Stimulated activated CD8-positive, alpha-beta memory T cell treated with anti-CD3 and anti-CD28 coated beads, Interleukin-12 subunit alpha, Interleukin-12 subunit beta, amount 100 ng/mL, for 1 hour (primary cell): Measurements from ENCODE around the gene BPTF.
A peak's percentile ranks its signal among the peaks of the same experiment; 100 is the strongest.
"Not testable (repeated sequence)": the region's sequence is repeated elsewhere in the genome, so short reads cannot be mapped to it uniquely, and the experiment has no call there.

ENCODE experiments used
- DNase-seq: peaks from one replicate; pipeline ENCODE4 v3.0.0-alpha.2; 2020; ENCODE audit warnings: low read depth

BPTF gene

DNA sequence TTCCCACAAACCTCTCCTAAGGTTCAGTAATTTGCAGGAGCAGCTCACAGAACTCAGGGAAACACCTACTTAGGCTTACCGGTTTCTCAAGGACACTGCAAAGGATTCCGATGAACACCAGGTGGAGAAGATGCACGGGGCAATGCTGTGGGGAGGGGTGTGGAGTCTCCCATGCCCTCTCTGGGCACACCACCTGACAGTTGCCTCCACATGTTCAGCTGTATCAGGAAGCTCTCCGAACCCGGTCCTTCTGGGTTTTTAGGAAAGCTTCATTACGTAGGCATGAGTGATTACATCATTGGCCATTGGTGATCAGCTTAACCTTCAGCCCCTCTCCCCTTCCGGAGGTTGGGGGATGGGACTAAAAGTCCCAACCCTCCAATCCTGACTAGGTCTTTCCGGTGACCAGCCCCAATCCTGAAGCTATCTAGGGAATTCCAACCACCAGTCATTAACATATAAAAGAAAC lies 149.3 kb downstream of the BPTF start:
- DNase-seq, result no peak

DNA sequence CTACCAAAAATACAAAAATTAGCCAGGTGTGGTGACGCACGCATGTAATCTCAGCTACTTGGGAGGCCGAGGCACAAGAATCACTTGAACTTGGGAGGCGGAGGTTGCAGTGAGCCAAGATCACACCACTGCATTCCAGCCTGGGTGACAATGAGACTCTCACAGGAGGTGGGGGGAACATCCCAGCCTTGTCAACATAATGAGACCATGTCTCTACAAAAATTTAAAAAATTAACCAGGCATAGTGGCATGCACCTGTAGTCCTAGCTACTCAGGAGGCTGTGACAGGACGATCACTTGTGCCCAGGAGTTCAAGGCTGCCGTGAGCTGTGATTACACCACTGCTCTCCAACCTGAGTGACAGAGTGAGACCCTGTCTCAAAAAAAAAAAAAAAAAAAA lies 151.0 kb downstream of the BPTF start:
- DNase-seq, result not testable (repeated sequence)

DNA sequence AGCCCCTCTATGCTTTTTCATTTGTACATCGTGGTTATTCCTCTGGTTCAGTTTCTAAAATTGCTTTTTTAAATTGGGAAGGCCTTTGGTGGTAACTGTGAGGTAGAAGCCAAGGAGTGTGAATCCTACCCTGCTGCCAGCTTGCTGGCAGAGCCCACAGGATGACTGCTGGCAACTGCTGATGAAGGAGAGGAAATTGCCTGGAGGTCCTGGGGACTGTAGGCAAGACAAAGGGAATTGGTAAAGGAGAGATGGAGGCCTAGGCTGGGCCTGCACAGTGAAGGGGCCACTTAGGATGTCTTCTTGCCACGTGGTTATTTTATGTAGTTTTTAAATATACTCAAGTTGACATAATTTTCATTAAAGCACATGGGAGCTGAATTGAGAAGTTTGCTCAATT lies 155.2 kb downstream of the BPTF start:
- no peak for DNase-seq

DNA sequence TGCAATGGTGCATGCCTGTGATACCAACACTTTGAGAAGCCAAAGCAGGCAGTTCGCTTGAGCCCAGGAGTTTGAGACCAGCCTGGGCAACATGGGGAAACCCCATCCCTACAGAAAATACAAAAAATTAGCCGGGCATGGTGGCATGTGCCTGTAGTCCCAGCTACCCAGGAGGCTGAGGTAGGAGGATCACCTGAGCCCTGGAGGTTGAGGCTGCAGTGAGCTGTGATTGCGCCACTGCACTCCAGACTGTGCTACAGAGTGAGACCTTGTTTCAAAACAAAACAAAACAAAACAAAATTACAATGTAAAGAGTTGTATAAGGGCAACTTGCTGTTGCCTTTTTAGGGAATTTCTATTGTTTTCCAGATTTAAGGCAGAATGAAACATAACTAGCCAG lies 155.6 kb downstream of the BPTF start:
- not testable (repeated sequence) for DNase-seq

DNA sequence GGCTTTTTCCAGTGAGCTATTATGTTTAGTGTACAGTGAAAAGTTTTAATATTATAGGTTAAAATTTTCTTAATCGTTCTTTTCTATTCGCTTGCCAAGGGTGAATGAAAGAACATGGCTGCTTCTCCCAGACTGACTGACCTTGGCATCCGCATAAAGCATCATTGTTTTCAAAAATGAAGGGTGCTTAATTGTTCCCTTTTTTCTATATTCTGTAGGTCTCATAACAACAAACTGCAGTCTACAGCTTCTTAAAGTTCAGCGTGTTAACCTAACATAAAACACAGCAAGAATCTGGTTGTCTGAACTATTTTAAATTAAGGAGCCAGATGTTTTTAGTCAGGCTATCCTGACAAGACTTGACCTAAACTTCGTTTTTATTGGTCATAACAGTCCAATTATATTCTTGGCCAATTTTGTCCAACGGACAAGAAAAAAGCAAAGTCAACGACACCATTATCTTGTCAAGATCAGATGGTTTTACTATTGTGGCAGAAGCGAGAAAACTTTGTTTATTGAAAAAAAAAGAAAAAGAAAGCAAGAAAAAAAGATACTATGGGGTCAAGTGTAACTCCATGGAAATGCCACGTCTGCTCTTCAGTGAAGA lies 156.8 kb downstream of the BPTF start:
- no peak for DNase-seq

DNA sequence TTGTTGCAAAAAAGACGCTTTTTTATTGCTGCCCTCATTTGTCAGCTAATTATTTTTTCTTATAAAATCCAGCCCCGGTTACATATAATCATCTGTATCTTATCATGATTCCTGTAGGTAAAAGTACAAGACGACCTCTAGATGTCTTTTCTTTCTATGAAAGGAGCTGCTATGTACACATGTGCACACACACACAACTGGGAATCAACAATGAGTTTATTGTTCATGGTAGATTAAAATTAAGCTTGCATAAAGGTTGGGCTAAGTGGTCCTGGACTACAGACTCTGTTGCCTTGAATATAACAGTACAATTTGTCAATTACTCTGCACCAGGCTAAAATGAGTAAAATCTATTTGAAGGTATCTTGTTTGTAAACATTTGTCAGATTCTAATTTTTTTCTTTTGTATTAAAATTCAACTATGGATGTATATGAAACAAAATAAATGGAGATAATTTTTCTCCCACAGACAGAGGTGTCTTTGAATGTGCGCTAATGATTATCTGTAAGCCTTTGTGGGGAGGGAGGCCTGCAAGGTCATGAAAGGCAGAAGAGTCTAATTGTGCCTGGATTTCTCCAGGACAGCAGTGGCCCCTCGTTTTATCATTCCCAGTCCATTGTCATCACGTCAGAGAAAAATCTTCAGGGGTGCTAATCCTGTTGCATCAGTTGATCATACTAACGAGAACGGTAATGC lies 157.5 kb downstream of the BPTF start:
- no peak for DNase-seq

DNA sequence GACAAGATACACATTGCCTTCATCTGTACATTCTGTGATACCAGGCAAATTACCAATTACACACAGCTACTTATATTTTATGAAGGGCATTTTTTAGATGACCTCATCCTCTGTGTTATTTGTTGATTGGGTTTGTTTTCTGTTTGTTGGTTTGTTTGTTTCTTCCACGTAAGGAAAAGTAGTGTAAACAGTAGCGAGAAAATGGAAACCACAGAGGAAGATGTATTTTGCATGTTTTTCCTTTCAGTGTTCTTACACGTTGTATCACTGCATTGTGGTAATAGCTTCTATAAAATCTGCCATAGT lies 158.0 kb downstream of the BPTF start:
- DNase-seq, result no peak

DNA sequence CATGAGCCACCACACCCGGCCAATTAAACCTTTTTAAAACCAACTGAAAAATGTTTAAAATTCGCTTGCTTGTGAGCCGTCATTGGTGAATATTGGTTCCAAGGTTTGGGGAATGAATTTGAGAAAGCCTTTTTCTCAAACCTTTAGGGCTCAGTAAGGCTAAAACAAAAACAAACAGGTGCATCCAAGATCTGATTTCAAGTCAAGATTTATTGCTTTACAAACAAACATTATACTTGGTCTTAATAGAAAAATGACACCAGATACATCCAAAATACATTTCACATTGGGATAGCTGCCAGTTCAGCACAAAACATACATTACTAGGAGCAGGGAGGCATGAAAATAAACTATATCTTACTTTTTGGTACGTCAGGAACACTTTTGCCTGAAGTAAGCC lies 165.6 kb downstream of the BPTF start:
- DNase-seq, result no peak

DNA sequence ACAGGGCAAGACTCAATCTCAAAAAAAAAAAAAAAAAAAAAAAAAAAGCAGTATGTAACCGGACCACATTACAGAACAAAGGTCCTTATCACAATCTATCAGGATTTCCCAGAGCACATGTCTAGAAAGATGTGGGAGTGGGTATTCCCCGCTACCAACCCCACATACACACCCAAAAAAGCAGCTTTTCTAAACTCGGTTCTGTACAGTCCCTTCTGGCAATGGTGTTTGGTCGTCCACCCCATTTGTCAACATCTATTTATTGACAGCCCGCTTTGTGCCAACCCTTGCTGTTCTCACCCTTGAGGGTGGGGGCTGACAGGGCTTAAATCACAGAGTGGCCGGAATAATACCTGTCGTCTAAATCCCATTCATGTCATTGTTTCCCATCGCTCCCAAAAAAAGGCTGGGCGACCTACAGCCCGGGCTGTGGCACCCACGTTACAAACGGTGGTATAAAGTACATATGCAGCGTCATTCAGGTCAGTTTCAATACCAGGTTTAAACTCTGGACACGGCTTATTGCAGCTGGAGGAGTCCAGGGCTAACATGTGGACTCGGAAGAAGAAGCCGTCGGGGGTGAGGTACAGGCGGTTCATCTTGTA lies 167.3 kb downstream of the BPTF start:
- no peak for DNase-seq

DNA sequence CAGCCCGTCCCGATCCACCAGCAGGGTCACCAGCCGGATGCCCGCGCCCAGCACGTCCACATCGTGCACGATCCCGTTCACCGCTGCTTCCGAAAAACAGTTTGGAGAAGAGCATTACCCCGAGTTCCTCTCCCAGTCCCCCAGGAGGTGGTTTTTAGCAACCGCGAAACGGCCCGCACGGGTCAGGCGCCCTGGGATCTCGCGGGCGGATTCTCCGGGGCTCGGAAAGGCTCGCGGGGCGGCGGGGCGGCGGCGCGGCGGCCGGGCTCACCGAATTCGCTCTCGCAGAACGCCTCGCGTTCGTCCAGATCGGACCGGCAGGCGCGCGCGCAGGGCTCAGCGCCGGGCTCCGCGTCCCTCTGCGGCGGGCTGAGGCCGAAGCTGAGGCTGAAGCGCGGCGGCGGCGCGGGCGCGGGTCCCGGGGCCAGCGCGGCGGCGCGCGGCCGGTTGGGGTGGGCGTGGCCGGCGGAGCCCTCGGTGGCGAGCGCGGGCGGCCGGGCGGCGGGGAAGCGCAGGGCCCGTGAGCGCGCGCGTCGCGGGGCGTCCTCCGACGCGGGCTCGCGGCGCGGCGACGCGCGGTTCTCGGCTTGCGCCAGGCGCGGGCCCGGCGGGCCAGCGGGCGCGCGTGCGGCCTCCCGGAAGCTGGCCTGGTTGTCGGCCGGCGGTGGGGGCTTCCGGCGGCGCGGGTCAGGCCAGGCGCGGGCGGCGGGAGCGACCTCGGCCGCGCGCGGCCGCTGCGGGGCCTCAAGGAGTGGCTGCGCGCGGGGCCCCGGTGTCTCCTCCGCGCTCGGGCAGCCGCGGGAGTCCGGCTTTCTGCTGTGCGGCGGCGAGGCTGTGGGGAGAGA lies 168.1 kb downstream of the BPTF start:
- DNase-seq, result peak; percentile 41

DNA sequence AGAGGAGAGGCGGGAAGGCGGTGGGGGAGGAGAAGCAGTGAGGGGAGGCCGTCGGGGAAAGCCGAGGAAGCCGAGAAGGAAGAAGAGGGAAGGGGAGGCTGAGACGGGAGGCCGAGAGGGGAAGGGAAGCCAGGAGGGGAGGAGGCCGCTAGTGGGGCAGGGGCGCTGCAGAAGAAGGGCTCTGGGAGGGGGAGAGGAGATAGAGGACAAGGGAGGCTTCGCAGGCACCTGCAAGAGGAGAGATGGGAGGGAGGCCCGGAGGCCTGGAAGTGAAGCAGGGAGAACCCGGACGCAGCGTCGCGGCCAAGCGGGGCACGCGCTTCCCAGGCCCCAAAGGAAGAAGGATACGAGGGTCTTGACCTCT lies 168.7 kb downstream of the BPTF start:
- no peak for DNase-seq

DNA sequence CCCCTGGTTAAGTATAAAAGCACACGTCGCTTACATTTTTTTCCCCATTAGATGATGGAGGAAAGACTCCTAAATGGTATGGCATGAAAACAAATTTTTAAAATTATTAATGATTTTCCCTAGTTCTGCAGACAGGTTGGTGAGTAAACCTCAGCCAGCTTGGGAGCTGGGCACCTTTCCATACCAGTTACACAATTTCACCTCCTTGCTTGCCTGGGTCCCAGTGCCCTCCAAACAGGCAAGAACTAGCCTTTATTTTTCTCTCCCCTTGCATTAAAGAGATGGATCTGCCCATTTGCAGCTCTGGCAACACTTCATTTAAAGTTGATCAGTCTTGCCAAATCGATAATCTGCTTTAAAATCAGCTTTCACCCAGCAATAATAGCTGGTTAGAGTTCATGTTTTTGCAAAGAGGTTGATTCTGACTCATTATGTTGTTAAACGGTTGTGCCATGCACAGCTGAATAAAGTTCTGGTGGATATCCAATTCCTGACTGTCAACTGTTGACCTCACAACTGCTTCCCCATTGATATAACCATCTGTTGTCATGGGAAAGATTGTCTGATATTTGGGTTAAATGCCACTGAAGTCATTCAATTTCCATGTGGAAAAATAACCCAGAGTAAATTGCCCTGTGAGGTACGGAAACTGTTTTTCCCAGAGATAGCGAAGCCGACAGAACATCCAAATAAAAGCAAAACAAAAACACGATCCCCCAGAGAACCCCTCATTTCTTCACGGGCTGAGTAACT lies 169.7 kb downstream of the BPTF start:
- no peak for DNase-seq

DNA sequence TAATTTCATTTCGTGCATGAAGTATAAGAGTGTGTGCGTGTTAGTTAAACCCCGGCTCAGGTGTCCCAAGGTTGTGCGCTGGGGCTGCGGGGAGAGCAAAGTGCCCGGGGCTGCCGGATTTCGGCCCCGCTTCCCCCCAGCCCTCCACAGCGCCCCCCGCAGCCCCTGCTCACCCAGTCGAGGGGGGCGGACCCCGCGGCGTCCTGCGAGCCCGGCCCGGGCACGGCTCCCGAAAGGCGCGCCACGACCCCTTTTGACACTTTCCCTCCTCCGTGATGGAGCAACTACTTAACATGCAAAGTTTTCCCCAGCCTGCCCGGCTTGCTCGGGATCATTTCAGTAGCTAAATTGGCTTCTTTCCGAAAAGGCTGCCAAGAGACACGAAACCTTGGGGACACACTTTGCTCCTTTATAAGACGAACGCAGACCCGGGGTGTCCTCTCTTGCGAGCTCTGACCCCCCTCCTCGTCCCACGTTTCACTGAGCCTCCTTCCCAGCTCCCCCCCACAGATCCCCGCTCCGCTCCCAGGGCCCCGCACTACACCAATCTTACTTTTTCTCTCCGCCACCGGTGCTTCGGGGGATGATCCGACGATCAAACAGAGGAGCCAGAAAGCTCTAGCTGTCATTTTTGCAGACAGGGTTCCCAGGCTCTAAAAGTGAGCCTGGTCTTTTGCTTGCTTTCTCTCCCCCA lies 170.4 kb downstream of the BPTF start:
- no peak for DNase-seq

DNA sequence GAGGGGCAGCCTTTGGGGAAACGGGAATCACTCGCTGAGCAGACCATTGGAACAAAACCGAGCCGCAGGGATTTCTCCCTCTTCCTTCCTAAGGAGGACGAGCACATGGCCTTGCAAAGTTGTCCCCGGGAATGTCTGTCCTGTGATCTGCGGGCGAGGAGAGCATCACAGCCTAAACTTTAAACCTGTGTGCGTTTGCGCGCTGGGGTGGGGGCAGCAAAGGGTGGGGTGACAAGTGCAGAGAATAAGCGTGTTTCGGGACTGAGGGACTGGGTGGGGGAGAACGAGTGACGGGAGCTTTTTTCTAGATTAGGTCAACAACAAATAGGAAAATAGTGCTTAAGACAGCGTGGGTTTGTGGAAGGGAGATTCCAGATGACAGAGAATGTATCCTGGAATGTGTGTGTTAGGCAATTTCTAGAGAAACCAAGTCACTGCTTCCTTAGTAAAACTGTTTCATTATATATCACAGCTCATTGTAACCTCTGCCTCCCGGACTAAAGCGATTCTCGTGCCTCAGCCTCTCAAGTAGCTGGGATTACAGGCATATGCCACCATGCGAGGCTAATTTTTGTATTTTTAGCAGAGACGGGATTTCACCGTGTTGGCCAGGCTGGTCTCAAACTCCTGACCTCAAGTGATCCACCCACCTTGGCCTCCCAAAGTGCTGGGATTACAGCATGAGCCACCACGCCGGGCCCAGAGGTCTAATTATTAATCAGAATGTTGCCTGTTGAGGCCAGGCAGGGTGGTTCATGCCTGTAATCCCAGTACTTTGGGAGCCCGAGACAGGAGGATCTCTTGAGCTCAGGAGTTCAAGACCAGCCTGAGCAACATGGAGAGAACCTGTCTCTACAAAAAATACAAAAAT lies 171.2 kb downstream of the BPTF start, which contains the start of gene C17orf58:
TSS of gene C17orf58 (minus strand) at position 169 of the 871 bp plus-strand sequence. CDS start 271 bp downstream, outside the sequence.
- DNase-seq, result not testable (repeated sequence)

DNA sequence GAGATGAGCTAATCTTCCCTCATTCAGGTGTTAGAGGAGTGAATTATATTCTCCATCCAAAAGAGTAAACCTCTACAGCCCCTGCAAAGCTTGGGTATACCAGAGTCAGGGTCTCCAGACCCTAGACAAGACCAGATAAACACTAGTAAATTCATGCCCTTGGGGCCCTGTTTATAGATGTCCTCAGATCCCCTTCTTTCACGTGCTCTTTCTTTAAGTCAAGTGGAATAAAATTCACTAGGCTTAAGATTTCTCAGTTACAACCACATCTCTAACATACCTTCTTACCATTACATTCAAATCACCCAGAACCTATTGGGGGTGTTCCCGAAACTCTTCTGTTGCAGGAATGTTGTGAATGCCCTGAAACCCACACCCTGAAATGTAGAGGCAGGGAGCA lies 173.2 kb downstream of the BPTF start:
- DNase-seq, result no peak

DNA sequence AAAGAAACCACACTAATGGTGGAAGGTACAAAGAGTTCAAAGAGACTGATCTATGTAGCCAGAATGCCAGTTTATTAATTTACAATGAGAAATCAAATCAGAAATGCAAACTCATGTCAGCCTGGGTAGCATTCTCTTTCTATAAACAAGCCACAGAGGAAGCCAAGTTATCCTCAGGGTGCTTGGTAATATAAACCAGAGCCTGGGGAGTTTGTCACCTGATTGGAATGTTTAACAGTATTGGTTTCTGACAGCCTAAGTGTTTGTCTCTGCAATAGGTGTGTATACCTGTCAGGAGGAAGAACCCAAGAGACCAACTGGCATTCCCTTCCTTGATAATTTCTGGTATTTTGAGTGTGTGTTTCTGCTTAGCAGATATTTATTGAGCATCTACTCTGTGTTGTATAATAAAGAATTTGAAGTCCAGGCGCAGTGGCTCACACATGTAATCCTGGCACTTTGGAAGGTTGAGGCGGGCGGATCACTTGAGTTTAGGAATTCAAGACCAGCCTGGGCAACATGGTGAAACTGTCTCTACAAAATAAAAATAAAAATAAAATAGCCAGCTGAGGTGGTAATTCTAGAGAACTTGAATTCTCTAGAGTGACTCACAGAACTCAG lies 174.1 kb downstream of the BPTF start:
- DNase-seq, result no peak

DNA sequence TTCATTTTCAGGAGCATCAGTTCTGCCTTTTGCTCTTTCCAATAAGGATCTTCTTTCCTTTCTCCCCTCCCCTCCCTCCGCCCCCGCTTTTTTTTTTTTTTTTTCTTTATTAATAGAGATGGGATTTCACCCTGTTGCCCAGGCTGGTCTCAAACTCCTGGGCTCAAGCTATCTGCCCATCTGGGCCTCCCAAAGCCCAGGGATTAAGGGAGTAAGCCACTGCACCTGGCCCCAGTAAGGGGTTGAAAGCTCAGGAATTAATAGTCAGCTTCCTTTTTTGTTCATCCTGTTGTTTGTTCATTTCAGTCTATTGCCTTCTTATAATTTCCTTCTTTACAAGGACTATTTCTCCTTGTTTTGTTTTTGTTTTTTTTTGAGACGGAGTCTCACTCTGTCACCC lies 178.9 kb downstream of the BPTF start:
- DNase-seq, result no peak

DNA sequence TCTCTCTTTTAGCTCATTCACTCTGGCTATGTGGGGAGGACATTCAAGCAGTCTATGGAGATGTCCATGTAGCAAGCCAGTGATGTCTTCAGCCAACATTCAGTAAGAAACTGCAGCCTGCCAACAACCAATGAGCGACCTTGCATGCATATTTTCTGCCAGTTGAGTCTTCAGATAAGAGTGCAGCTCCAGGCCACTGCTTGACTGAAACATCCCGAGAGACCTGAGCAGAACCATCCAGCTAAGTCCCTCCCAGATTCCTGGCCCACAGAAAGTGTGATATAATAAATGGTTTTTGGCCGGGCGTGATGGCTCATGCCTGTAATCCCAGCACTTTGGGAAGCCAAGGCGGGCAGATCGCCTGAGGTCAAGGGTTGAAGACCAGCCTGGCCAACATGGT lies 181.5 kb downstream of the BPTF start:
- no peak for DNase-seq

DNA sequence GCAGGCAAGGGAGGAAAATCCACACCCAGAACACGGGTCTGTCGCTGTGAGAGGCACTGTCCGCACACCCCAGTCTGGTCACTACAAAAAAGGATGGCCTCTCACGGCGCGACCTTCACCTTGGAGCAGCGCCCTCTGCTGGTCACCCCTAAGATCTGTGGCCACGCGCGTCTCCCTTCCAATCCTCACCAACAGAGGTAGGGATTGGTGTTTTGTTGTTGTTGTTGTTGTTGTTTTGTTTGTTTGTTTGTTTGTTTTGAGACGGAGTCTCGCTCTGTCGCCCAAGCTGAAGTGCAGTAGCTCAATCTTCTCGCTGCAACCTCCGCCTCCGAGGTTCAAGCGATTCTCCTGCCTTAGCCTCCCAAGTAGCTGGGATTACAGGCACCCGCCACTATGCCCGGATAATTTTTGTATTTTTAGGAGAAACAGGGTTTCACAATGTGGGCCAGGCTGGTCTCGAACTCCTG lies 185.9 kb downstream of the BPTF start:
- peak; percentile 39 for DNase-seq

DNA sequence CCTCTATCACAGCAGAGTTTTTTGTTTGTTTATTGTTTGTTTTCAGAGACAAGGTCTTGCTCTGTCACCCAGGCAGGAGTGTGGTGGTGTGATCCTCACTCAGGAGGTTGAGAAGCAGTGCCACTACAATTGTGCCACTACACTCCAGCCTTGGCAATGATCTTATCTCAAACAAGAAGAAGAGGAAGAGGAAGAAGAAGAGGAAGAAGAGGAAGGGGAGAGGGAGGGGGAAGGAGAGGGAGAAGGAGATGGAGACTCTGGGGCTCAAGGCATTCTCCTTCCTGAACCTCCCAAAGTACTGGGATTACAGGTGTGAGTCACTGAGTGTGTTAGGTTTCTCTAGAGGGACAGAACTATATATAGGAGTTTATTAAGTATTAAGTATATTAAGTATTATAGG lies 188.1 kb downstream of the BPTF start:
- no peak for DNase-seq
